T-helper 2 cell treated with Interferon-gamma antibody and Interleukin-4, amounts not matched to agents 5 μg/mL and 100 μg/mL, for 36 hours (primary cell): Measurements from ENCODE around the gene EFHC1.
"Not testable (repeated sequence)": the region's sequence is repeated elsewhere in the genome, so short reads cannot be mapped to it uniquely, and the experiment has no call there.

ENCODE experiments used
- DNase-seq: peaks from one replicate; pipeline ENCODE4 v3.0.0; 2021; ENCODE audit warnings: low spot score
- H3K27ac Mint-ChIP-seq: one replicate; pipeline ENCODE4 v1.8.0; 2021; ENCODE audit warnings: mild to moderate bottlenecking, mixed read lengths
- H3K27me3 Mint-ChIP-seq: one replicate; pipeline ENCODE4 v1.8.0; 2021; ENCODE audit warnings: low read depth, mixed read lengths
- H3K36me3 Mint-ChIP-seq: one replicate; pipeline ENCODE4 v1.8.0; 2021; ENCODE audit warnings: low read depth, mixed read lengths
- H3K4me1 Mint-ChIP-seq: one replicate; pipeline ENCODE4 v1.8.0; 2021; ENCODE audit warnings: low read depth, mixed read lengths
- H3K4me3 Mint-ChIP-seq: one replicate; pipeline ENCODE4 v1.8.0; 2022; ENCODE audit warnings: mild to moderate bottlenecking, moderate library complexity, mixed read lengths
- H3K9me3 Mint-ChIP-seq: one replicate; pipeline ENCODE4 v1.8.0; 2021; ENCODE audit warnings: mixed read lengths

Gene EFHC1

GRCh38 chr6:52433294-52433693 lies 13.2 kb downstream of the EFHC1 start:
- H3K27ac Mint-ChIP-seq, H3K4me1 Mint-ChIP-seq: not testable (repeated sequence)

DNA sequence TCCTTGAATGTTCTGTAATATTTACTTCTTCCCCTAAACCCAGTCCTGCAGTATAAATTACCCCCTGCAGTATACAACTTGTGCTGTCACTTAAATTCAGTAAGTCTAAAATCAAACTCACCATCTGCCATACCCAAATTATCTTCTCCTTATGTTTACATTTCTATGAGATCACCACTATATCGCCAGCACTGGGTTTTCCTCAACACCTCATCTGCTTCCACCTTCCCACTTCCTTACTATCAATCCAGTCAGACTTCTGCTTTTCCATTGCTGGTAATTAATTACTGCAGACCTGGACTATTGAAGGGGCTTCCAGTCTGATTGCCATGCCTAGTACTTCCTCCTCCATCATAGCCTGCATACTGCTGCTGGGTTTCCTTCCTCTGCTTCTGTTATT lies 15.2 kb downstream of the EFHC1 start:
- Mint-ChIP-seq H3K36me3 (no peaks in the 10 kb centered on the region), H3K27ac (no peak overlapping the region), H3K9me3 (no peaks in the 10 kb centered on the region), H3K27me3 (peaks cover 13% of the 10 kb centered on the region), H3K4me3 (no peak overlapping the region), H3K4me1 (no peaks in the 10 kb centered on the region)
- no peak for DNase-seq

More at GRCh38 chr6:52433294-52433693, 13.2 kb downstream of the EFHC1 start:
- H3K36me3 Mint-ChIP-seq, DNase-seq, H3K9me3 Mint-ChIP-seq, H3K4me3 Mint-ChIP-seq: not testable (repeated sequence)
- peaks cover 23% of the 10 kb centered on the region for H3K27me3 Mint-ChIP-seq

GRCh38 chr6:52438926-52439325 lies 18.8 kb downstream of the EFHC1 start:
- DNase-seq = no peak
- Mint-ChIP-seq H3K27ac (no peak overlapping the region), H3K9me3 (no peaks in the 10 kb centered on the region), H3K27me3 (peaks cover 2% of the 10 kb centered on the region), H3K4me3 (no peak overlapping the region), H3K36me3 (no peaks in the 10 kb centered on the region), H3K4me1 (no peaks in the 10 kb centered on the region)

DNA sequence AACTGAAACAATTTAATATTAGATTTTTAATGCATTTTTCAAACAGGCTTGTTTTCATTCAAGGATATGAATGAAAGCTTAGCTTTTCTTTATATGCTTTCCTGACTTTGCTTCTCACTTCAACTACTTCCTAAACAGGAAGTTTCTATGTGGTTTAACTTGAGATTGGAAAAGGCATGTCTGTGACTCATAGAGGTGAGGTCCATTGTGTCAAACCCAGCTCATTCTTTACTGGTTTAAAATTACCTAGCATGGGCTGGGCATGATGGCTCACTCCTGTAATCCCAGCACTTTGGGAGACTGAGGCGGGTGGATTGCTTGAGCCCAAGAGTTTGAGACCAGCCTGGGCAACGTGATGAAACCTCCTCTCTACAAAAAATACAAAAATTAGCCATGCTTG lies 34.4 kb downstream of the EFHC1 start:
- H3K4me3 Mint-ChIP-seq = no peak overlapping the region
- H3K9me3 Mint-ChIP-seq = peaks cover 20% of the 10 kb centered on the region
- DNase-seq = no peak
- H3K4me1 Mint-ChIP-seq = no peaks in the 10 kb centered on the region
- H3K36me3 Mint-ChIP-seq = peaks cover 2% of the 10 kb centered on the region
- peaks cover 6% of the 10 kb centered on the region for H3K27me3 Mint-ChIP-seq
- H3K27ac Mint-ChIP-seq = no peak overlapping the region

- DNase-seq = no peak
- H3K4me1 Mint-ChIP-seq = no peaks in the 10 kb centered on the region
- H3K4me3 Mint-ChIP-seq = no peak overlapping the region
- peaks cover 8% of the 10 kb centered on the region for H3K27me3 Mint-ChIP-seq
- H3K36me3 Mint-ChIP-seq = no peaks in the 10 kb centered on the region
- no peaks in the 10 kb centered on the region for H3K9me3 Mint-ChIP-seq
- H3K27ac Mint-ChIP-seq = no peak overlapping the region
These were observed 37.0 kb downstream of the EFHC1 start for GRCh38 chr6:52457096-52457495.

DNA sequence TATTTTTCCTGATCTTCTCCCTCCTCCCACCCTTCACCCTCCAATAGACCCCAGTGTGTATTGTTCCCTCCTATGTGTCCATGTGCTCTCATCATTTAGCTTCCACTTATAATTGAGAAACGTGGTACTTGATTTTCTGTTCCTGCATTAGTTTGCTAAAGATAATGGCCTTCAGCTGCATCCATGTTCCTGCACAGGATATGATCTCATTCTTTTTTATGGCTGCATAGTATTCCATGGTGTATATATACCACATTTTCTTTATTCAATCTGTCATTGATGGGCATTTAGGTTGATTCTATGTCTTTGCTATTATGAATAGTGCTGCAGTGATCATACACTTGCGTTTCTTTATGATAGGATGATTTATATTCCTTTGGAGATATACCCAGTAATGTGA lies 41.1 kb downstream of the EFHC1 start:
- H3K4me3 Mint-ChIP-seq, H3K4me1 Mint-ChIP-seq, H3K36me3 Mint-ChIP-seq, H3K27ac Mint-ChIP-seq, DNase-seq, H3K9me3 Mint-ChIP-seq, H3K27me3 Mint-ChIP-seq: not testable (repeated sequence)

- Mint-ChIP-seq H3K27ac (no peak overlapping the region), H3K9me3 (no peaks in the 10 kb centered on the region), H3K4me1 (no peaks in the 10 kb centered on the region), H3K27me3 (peaks cover 24% of the 10 kb centered on the region), H3K4me3 (no peak overlapping the region), H3K36me3 (no peaks in the 10 kb centered on the region)
- no peak for DNase-seq
These were observed 54.0 kb downstream of the EFHC1 start for GRCh38 chr6:52474173-52474572.

DNA sequence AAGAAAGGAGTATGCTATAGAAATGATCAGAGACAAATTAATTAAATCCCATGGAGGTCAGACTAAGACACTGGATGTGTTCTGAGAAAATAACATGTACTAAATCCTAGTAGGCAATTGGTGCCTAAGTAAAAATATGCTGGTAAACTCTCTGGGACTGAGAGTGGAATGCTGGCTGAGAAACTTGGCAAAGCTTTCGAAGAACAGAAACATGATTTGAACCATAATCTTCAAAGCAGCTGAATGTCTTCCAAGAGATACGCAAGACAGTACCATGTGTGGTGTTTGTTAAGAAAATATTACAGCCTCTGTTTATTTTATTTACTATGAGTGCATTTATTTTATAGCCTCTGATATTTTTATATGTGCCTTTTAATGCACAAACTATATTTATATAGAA lies 55.2 kb downstream of the EFHC1 start:
- H3K4me3 Mint-ChIP-seq = no peak overlapping the region
- no peaks in the 10 kb centered on the region for H3K36me3 Mint-ChIP-seq
- no peaks in the 10 kb centered on the region for H3K4me1 Mint-ChIP-seq
- no peak overlapping the region for H3K27ac Mint-ChIP-seq
- no peaks in the 10 kb centered on the region for H3K9me3 Mint-ChIP-seq
- no peak for DNase-seq
- peaks cover 19% of the 10 kb centered on the region for H3K27me3 Mint-ChIP-seq

DNA sequence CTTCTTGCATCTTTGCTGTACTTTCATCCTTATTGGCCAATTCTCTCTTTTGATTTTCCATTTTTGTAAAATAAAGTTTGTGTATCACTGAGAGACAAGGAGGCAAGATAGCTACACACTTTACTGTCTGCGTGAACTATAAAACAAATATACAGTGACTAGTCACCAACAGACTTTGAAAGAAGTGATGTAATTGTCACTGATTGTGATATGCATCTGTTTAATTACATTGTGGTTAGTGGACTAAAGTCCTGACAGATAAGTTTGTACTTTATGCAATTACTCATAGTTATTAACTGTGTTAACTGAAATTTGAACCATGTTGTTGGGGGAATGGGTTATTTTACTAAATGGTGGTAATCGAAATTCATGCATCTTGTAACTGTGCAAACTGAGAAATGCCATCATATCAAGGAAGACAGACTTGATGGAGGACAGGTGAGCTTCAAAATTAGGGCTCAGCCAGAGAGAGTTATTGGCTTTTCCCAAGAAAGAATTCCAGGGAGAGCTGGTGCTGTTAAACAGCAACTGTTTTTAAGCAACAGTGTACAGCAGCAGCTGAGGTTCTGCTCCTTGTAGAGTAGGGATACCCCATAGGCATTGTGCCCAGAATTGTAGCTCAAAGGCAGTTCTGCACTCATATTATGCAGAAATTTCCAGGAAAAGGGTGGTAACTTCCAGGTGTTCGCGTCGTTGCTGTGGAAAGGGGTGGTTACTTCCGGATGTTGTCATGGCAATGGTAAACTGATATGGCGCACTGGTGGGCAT lies 62.9 kb downstream of the EFHC1 start:
- Mint-ChIP-seq H3K27me3 (peaks cover 8% of the 10 kb centered on the region), H3K36me3 (no peaks in the 10 kb centered on the region), H3K27ac (no peak overlapping the region), H3K4me1 (no peaks in the 10 kb centered on the region), H3K4me3 (no peak overlapping the region), H3K9me3 (no peaks in the 10 kb centered on the region)
- no peak for DNase-seq

DNA sequence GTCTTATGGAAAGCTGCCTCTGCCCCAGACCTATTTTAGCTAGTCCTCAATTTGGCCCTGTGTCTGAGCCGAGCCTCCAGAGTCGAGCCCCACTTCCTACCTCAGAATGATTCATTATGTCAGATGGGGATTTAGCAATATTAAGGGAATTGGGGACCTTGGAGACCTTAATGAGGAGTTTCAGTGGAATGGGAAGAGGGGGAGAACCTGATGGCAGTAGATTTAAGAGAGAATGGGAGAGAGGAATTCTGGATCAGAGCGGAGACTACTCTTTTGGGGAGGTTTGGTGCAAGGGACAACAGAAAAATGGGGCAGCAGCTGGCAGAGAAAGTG lies 63.5 kb downstream of the EFHC1 start:
- Mint-ChIP-seq H3K9me3 (no peaks in the 10 kb centered on the region), H3K4me1 (no peaks in the 10 kb centered on the region), H3K27ac (no peak overlapping the region), H3K36me3 (no peaks in the 10 kb centered on the region), H3K27me3 (peaks cover 8% of the 10 kb centered on the region), H3K4me3 (no peak overlapping the region)
- DNase-seq = no peak

GRCh38 chr6:52489881-52490280 lies 69.7 kb downstream of the EFHC1 start:
- peaks cover 11% of the 10 kb centered on the region for H3K27me3 Mint-ChIP-seq
- peaks cover 7% of the 10 kb centered on the region for H3K9me3 Mint-ChIP-seq
- H3K27ac Mint-ChIP-seq = no peak overlapping the region
- no peaks in the 10 kb centered on the region for H3K36me3 Mint-ChIP-seq
- no peak for DNase-seq
- peaks cover 10% of the 10 kb centered on the region for H3K4me1 Mint-ChIP-seq
- no peak overlapping the region for H3K4me3 Mint-ChIP-seq

GRCh38 chr6:52491203-52492069 lies 71.3 kb downstream of the EFHC1 start:
- DNase-seq = no peak
- no peak overlapping the region for H3K27ac Mint-ChIP-seq
- peaks cover 10% of the 10 kb centered on the region for H3K27me3 Mint-ChIP-seq
- H3K9me3 Mint-ChIP-seq = peaks cover 10% of the 10 kb centered on the region
- H3K36me3 Mint-ChIP-seq = peaks cover 4% of the 10 kb centered on the region
- H3K4me1 Mint-ChIP-seq = peaks cover 11% of the 10 kb centered on the region
- H3K4me3 Mint-ChIP-seq = no peak overlapping the region

DNA sequence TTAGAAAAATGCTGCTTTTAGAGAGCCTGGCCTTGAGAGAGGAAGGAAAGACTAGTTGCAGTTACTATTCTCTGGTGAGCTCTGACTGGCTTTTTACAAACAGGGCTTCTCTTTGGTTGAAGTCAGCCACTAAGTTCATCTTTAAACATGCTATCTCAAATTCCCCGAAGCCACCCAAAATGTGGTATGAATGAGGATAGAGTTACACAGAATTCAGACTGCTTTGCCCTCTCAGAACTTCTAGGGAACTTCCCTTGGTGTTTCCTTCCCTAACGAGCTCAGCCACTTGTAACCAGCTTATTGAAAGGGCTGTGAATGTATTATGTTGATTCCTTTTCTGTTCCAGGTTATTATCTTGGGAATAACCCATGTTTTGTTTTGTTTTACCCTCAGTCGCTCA lies 73.5 kb downstream of the EFHC1 start:
- Mint-ChIP-seq H3K9me3 (peaks cover 10% of the 10 kb centered on the region), H3K27me3 (peaks cover 3% of the 10 kb centered on the region), H3K4me1 (peaks cover 19% of the 10 kb centered on the region), H3K4me3 (no peak overlapping the region), H3K27ac (no peak overlapping the region), H3K36me3 (peaks cover 4% of the 10 kb centered on the region)
- DNase-seq = no peak

- DNase-seq = no peak
- Mint-ChIP-seq H3K4me1 (peaks cover 19% of the 10 kb centered on the region), H3K9me3 (peaks cover 10% of the 10 kb centered on the region), H3K36me3 (peaks cover 4% of the 10 kb centered on the region), H3K27ac (no peak overlapping the region), H3K27me3 (peaks cover 3% of the 10 kb centered on the region), H3K4me3 (no peak overlapping the region)
These were observed 74.3 kb downstream of the EFHC1 start for GRCh38 chr6:52494298-52495072.
